Measurements from ENCODE around the gene CACHD1.

GRCh38 chr1:64654519-64655341 is 184.8 kb downstream of the CACHD1 start:
- TF ChIP-seq, protein P1, sequence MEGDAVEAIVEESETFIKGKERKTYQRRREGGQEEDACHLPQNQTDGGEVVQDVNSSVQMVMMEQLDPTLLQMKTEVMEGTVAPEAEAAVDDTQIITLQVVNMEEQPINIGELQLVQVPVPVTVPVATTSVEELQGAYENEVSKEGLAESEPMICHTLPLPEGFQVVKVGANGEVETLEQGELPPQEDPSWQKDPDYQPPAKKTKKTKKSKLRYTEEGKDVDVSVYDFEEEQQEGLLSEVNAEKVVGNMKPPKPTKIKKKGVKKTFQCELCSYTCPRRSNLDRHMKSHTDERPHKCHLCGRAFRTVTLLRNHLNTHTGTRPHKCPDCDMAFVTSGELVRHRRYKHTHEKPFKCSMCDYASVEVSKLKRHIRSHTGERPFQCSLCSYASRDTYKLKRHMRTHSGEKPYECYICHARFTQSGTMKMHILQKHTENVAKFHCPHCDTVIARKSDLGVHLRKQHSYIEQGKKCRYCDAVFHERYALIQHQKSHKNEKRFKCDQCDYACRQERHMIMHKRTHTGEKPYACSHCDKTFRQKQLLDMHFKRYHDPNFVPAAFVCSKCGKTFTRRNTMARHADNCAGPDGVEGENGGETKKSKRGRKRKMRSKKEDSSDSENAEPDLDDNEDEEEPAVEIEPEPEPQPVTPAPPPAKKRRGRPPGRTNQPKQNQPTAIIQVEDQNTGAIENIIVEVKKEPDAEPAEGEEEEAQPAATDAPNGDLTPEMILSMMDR (IDR thresholded peaks at IDR 0.05) = peak in 1 of 4 experiments; percentile 19
- no peak for TF ChIP-seq POLR2A (IDR thresholded peaks at IDR 0.05)
- TF ChIP-seq POLR2AphosphoS5 (IDR thresholded peaks at IDR 0.05) = no peak

Measured in prostate gland (tissue), 2 donors.